Endodermal cell (in vitro differentiated cells): Measurements from ENCODE around the gene COL4A1. TPM values are rescaled to one million over a fixed set of nuclear protein-coding genes. Genes with fewer than 3 reads are reported as not detected.

Experiments
- DNase-seq: peaks from one replicate; pipeline ENCODE4 v3.0.0-alpha.2; 2017
- H3K27ac ChIP-seq: 2 replicates; pipeline ENCODE4 v1.5.1; 2013; ENCODE audit warnings: mild to moderate bottlenecking, low read depth, low read length, moderate library complexity
- H3K27me3 ChIP-seq: 2 replicates; pipeline ENCODE4 v1.6.1; 2013; ENCODE audit warnings: mild to moderate bottlenecking, low read length, moderate library complexity; ENCODE audit not compliant: insufficient read depth, control insufficient read depth, poor library complexity, severe bottlenecking
- H3K36me3 ChIP-seq: 2 replicates; pipeline ENCODE4 v1.7.0; 2013; ENCODE audit warnings: mild to moderate bottlenecking, low read length, moderate library complexity; ENCODE audit not compliant: control insufficient read depth, insufficient read depth
- H3K4me1 ChIP-seq: one replicate; pipeline ENCODE4 v1.7.0; 2013; ENCODE audit warnings: low read length; ENCODE audit not compliant: control insufficient read depth, insufficient read depth
- H3K4me3 ChIP-seq: 2 replicates; pipeline ENCODE4 v1.5.1; 2013; ENCODE audit warnings: mild to moderate bottlenecking, low read length, moderate library complexity
- H3K9ac ChIP-seq: 2 replicates; pipeline ENCODE4 v1.6.1; 2013; ENCODE audit warnings: mild to moderate bottlenecking, low read length, moderate library complexity; ENCODE audit not compliant: poor library complexity, severe bottlenecking; ENCODE audit errors: extremely low read depth
- H3K9me3 ChIP-seq: 2 replicates; pipeline ENCODE4 v1.6.1; 2013; ENCODE audit warnings: mild to moderate bottlenecking, low read length, moderate library complexity; ENCODE audit not compliant: control insufficient read depth
- H3K27ac Mint-ChIP-seq: 2 replicates; pipeline ENCODE4 v1.8.0; 2020; ENCODE audit warnings: mixed read lengths
- H3K27me3 Mint-ChIP-seq: 2 replicates; pipeline ENCODE4 v1.8.0; 2021; ENCODE audit warnings: mild to moderate bottlenecking, mixed read lengths; ENCODE audit not compliant: insufficient read depth
- H3K36me3 Mint-ChIP-seq: 2 replicates; pipeline ENCODE4 v1.8.0; 2020; ENCODE audit warnings: low read depth, mixed read lengths
- H3K4me1 Mint-ChIP-seq: 2 replicates; pipeline ENCODE4 v1.8.0; 2020; ENCODE audit warnings: mixed read lengths
- H3K4me3 Mint-ChIP-seq: 2 replicates; pipeline ENCODE4 v1.8.0; 2020; ENCODE audit warnings: mild to moderate bottlenecking, moderate library complexity, mixed read lengths
- H3K9me3 Mint-ChIP-seq: 2 replicates; pipeline ENCODE4 v1.8.0; 2020; ENCODE audit warnings: mild to moderate bottlenecking, mixed read lengths
- CTCF ChIP-seq: fragments of 200-600 bp; sonication (generic); conservative IDR thresholded peaks from 2 replicates; pipeline ENCODE4 v1.5.0; 2021; ENCODE audit warnings: antibody characterized with exemption, mild to moderate bottlenecking
- WGBS, 2 experiments: methylation state at CpG; one replicate each; pipeline versions ENCODE4 v1.1.5 to v1.1.7; 2013; ENCODE audit warnings: missing lambda C conversion rate in 2 of 2, mixed read lengths in 1 of 2; ENCODE audit not compliant: insufficient coverage in 1 of 2, insufficient read length in 1 of 2; 5-methylcytosine and 5-hydroxymethylcytosine counted together
- total RNA-seq, 2 donors: library from RNA; stranded (reverse); fragmentation: NEBNext Ultra II Directional in 1 of 2; extraction: Animal tissue kit (Norgen Biotek cat#: 25700) in 1 of 2; gene quantifications; 2 replicates in 1 of 2; 3 replicates in 1 of 2; pipeline ENCODE4 v1.2.1, GENCODE V29; 2021

The COL4A1 gene
- total RNA-seq, 2 donors from 2014 or later, result 702 to 764 TPM

GRCh38 chr13:110216006-110216397 is 91.0 kb downstream of the COL4A1 start:
- H3K27ac ChIP-seq, result no peak overlapping the region
- peaks cover 4% of the 10 kb centered on the region for H3K4me1 ChIP-seq
- no peak for DNase-seq
- no peaks in the 10 kb centered on the region for H3K9me3 ChIP-seq
- H3K4me3 ChIP-seq, result no peak overlapping the region
- 88 to 89% methylated on average over 4 of the region's 4 CpGs for WGBS, 2 experiments
- peaks cover 17% of the 10 kb centered on the region for H3K4me1 Mint-ChIP-seq
- H3K27me3 ChIP-seq, result no peaks in the 10 kb centered on the region
- H3K27ac Mint-ChIP-seq, result no peak overlapping the region
- H3K4me3 Mint-ChIP-seq, result no peak overlapping the region
- no peaks in the 10 kb centered on the region for H3K27me3 Mint-ChIP-seq
- peaks cover 72% of the 10 kb centered on the region for H3K36me3 ChIP-seq
- no peak for TF ChIP-seq CTCF
- H3K36me3 Mint-ChIP-seq, result peaks cover 59% of the 10 kb centered on the region
- H3K9me3 Mint-ChIP-seq, result no peaks in the 10 kb centered on the region
- H3K9ac ChIP-seq, result no peak overlapping the region

- H3K9me3 Mint-ChIP-seq, result no peaks in the 10 kb centered on the region
- WGBS, 2 experiments, result 91 to 93% methylated on average over 5 to 7 of the region's 7 CpGs
- no peak for DNase-seq
- peaks cover 73% of the 10 kb centered on the region for H3K36me3 ChIP-seq
- no peak overlapping the region for H3K4me3 Mint-ChIP-seq
- H3K4me1 ChIP-seq, result peaks cover 4% of the 10 kb centered on the region
- TF ChIP-seq CTCF, result no peak
- H3K9ac ChIP-seq, result no peak overlapping the region
- no peak overlapping the region for H3K4me3 ChIP-seq
- H3K27me3 Mint-ChIP-seq, result no peaks in the 10 kb centered on the region
- peaks cover 63% of the 10 kb centered on the region for H3K36me3 Mint-ChIP-seq
- no peaks in the 10 kb centered on the region for H3K9me3 ChIP-seq
- H3K27ac ChIP-seq, result no peak overlapping the region
- peaks cover 17% of the 10 kb centered on the region for H3K4me1 Mint-ChIP-seq
- no peak overlapping the region for H3K27ac Mint-ChIP-seq
- H3K27me3 ChIP-seq, result no peaks in the 10 kb centered on the region
These were observed 91.4 kb downstream of the COL4A1 start for GRCh38 chr13:110215606-110216005.

DNA sequence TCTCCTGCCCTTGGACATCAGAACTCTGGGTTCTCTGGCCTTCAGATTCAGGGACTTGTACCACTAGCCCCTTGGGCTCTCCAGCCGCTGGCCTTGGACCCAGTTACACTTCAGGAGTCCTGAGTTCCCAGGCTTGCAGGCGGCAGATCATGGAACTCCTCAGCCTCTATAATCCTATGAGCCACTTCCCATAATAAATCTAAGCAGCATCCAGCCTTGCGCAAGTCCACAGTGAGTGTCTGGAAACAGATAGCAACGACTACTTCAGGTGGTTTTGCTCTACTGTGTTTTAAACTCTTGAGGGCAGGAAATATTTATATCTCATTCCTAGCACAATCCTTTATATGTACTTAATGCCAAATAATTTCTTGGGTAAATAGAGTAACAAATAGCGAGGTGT is 92.3 kb downstream of the COL4A1 start:
- no peak overlapping the region for H3K4me3 ChIP-seq
- DNase-seq, result no peak
- no peaks in the 10 kb centered on the region for H3K27me3 ChIP-seq
- no peaks in the 10 kb centered on the region for H3K9me3 Mint-ChIP-seq
- H3K4me1 Mint-ChIP-seq, result peaks cover 17% of the 10 kb centered on the region
- H3K27me3 Mint-ChIP-seq, result no peaks in the 10 kb centered on the region
- no peak overlapping the region for H3K27ac Mint-ChIP-seq
- H3K36me3 ChIP-seq, result peaks cover 83% of the 10 kb centered on the region
- H3K27ac ChIP-seq, result no peak overlapping the region
- peaks cover 70% of the 10 kb centered on the region for H3K36me3 Mint-ChIP-seq
- peaks cover 4% of the 10 kb centered on the region for H3K4me1 ChIP-seq
- TF ChIP-seq CTCF, result no peak
- H3K9ac ChIP-seq, result no peak overlapping the region
- 88 to 95% methylated on average over 1 to 5 of the region's 5 CpGs for WGBS, 2 experiments
- H3K9me3 ChIP-seq, result no peaks in the 10 kb centered on the region
- H3K4me3 Mint-ChIP-seq, result no peak overlapping the region
